ENCODE results near the gene TMEM80. TPM values are rescaled to one million over a fixed set of nuclear protein-coding genes. Genes with fewer than 3 reads are reported as not detected.

Gene TMEM80
- total and polyA plus RNA-seq, 2 of the 8 experiments (the other 6 are each of a cell fraction or from before 2014, with no cell fraction given), result 8.0 to 16.3 TPM

GRCh38 chr11:660281-660680 lies 35.3 kb upstream of the TMEM80 start:
- H3K27me3 ChIP-seq (replicated peaks in 1 of 4; ENCODE audit: control insufficient read depth in 3 of 4, extremely low read depth in 1 of 4, insufficient read depth in 3 of 4, low read length in 3 of 4), result no peaks in the 10 kb centered on the region
- no peak overlapping the region for H4K91ac ChIP-seq (replicated peaks; ENCODE audit: insufficient read length, low read length)
- no peak overlapping the region for H2AK5ac ChIP-seq (ENCODE audit: low read depth, low read length)
- H2AFZ ChIP-seq (ENCODE audit: low read length), result no peak overlapping the region
- no peak overlapping the region for H2BK20ac ChIP-seq (ENCODE audit: low read length)
- peaks cover 2 to 16% (median 2%) of the 10 kb centered on the region in 4 experiments; a peak in 4 of 8 replicates for H3K36me3 ChIP-seq (ENCODE audit: control insufficient read depth in 2 of 4, insufficient read depth in 4 of 4, low read length in 3 of 4)
- H3K27ac ChIP-seq (ENCODE audit: low read depth, low read length), result no peak overlapping the region
- TF ChIP-seq POLR2A (IDR thresholded peaks at IDR 0.05; ENCODE audit: control extremely low read depth in 1 of 2, low read depth in 2 of 2, low read length in 2 of 2), result no peak
- H3K23me2 ChIP-seq (ENCODE audit: low read depth, low read length), result no peaks in the 10 kb centered on the region
- no peak overlapping the region for H2BK120ac ChIP-seq (replicated peaks; ENCODE audit: low read depth, low read length)
- no peak for DNase-seq (ENCODE audit: low read depth in 1 of 2, low spot score in 2 of 2)
- H3K79me1 ChIP-seq (ENCODE audit: low read depth, low read length), result no peaks in the 10 kb centered on the region; the same call in 1 of the 2 replicates
- no peaks in the 10 kb centered on the region for H3K4me1 ChIP-seq (replicated peaks in 1 of 4; ENCODE audit: control insufficient read depth in 3 of 4, insufficient read depth in 4 of 4, low read length in 3 of 4)
- FAIRE-seq, result no peak
- H3K4ac ChIP-seq (replicated peaks; ENCODE audit: insufficient read length, low read depth, low read length), result no peak overlapping the region
- H4K8ac ChIP-seq (ENCODE audit: extremely low read depth, insufficient read depth, low read length), result no peak overlapping the region
- H3K4me2 ChIP-seq (ENCODE audit: insufficient read depth in 1 of 2, low read depth in 2 of 2, low read length in 2 of 2), result no peak overlapping the region
- no peak overlapping the region for H3K4me3 ChIP-seq (ENCODE audit: extremely low read depth in 1 of 4, insufficient read depth in 2 of 4, low read depth in 3 of 4, low read length in 4 of 4)
- H4K20me1 ChIP-seq (replicated peaks in 1 of 2; ENCODE audit: control insufficient read depth in 1 of 2, insufficient read depth in 2 of 2, low read length in 2 of 2), result peaks cover 5 to 8% of the 10 kb centered on the region in 2 experiments
- WGBS, 2 experiments (ENCODE audit: extremely low coverage in 1 of 2, insufficient coverage in 1 of 2, insufficient read length in 1 of 2, insufficient replicate concordance in 2 of 2, low coverage in 1 of 2, low lambda C conversion rate in 2 of 2, missing lambda C conversion rate in 1 of 2), result 94% methylated on average over 13 of the region's 19 CpGs; no CpG with 5 or more reads in 1 of the 2 experiments
- H3K56ac ChIP-seq (replicated peaks; ENCODE audit: insufficient read length, low read depth, low read length), result no peak overlapping the region
- H3K14ac ChIP-seq (ENCODE audit: insufficient read length), result no peak overlapping the region
- H3K18ac ChIP-seq (ENCODE audit: extremely low read depth, low read length), result no peak overlapping the region
- H3K79me2 ChIP-seq (ENCODE audit: control insufficient read depth in 1 of 2, insufficient read depth in 2 of 2, low read length in 2 of 2), result no peaks in the 10 kb centered on the region; a peak in 1 of 4 replicates
- H2BK5ac ChIP-seq (ENCODE audit: low read depth, low read length), result no peak overlapping the region
- ChIA-PET POLR2A (ENCODE audit: partially characterized antibody) (interaction anchor here (0.8 to 1.1 kb wide), 2 partner anchors 9 to 22 kb away, joined by 3 read pairs; no protein-coding TSS in a partner anchor), CTCF (ENCODE audit: partially characterized antibody) (interaction anchor here (0.7 to 4.1 kb wide), 10 partner anchors 13 to 115 kb away, joined by 3 to 24 read pairs (median 4); no protein-coding TSS in a partner anchor)
- peaks cover 0 to 4% of the 10 kb centered on the region in 2 experiments; a peak in 1 of 4 replicates for H3K9me3 ChIP-seq (ENCODE audit: insufficient read depth in 2 of 2, low read depth in 1 of 2, low read length in 1 of 2)
- no peak overlapping the region for H3K9ac ChIP-seq (replicated peaks in 1 of 4; ENCODE audit: extremely low read depth in 1 of 4, low read depth in 3 of 4, low read length in 3 of 4)
- no peak overlapping the region for H2BK12ac ChIP-seq (ENCODE audit: low read depth, low read length)
- H4K5ac ChIP-seq (ENCODE audit: insufficient read length, low read depth, low read length), result no peak overlapping the region
- no peak overlapping the region for H3K23ac ChIP-seq (ENCODE audit: insufficient read length)
- H2BK15ac ChIP-seq (ENCODE audit: low read length), result no peak overlapping the region
